Pulmonary artery endothelial cell (primary cell): Measurements from ENCODE around the gene PLAAT4. TPM values are rescaled to one million over a fixed set of nuclear protein-coding genes. Genes with fewer than 3 reads are reported as not detected.
"Not testable (repeated sequence)": the region's sequence is repeated elsewhere in the genome, so short reads cannot be mapped to it uniquely, and the experiment has no call there.

Experiments used
- DNase-seq: peaks from one replicate; pipeline ENCODE4 v3.0.0-alpha.2; 2011; ENCODE audit warnings: low read depth, low spot score
- total RNA-seq: library from RNA; depleted of rRNA; stranded (reverse); fragments of >200 nt; gene quantifications from 2 replicates; pipeline ENCODE4 v1.2.3, GENCODE V29; 2014

PLAAT4 gene
- total RNA-seq, 1 donor from 2014 or later, result 4.2 TPM

- no peak for DNase-seq
Measured at GRCh38 chr11:63537293-63538101, 889 bp downstream of the PLAAT4 start.

- DNase-seq, result not testable (repeated sequence)
Measured at GRCh38 chr11:63542506-63542905, 5.9 kb downstream of the PLAAT4 start.

- DNase-seq, result no peak
Measured at GRCh38 chr11:63543711-63544110, 7.1 kb downstream of the PLAAT4 start.

GRCh38 chr11:63547061-63547460 is 10.5 kb downstream of the PLAAT4 start:
- no peak for DNase-seq

- no peak for DNase-seq
Measured at GRCh38 chr11:63548178-63548577, 11.6 kb downstream of the PLAAT4 start.

GRCh38 chr11:63549411-63549810 is 12.8 kb downstream of the PLAAT4 start:
- DNase-seq, result no peak

GRCh38 chr11:63550156-63550700 is 13.6 kb downstream of the PLAAT4 start:
- not testable (repeated sequence) for DNase-seq

- DNase-seq, result no peak
Measured at GRCh38 chr11:63551091-63551888, 14.7 kb downstream of the PLAAT4 start.

- no peak for DNase-seq
Measured at GRCh38 chr11:63551889-63552266, 15.3 kb downstream of the PLAAT4 start.

- no peak for DNase-seq
Measured at GRCh38 chr11:63552921-63553320, 16.3 kb downstream of the PLAAT4 start.

- DNase-seq, result no peak
Measured at GRCh38 chr11:63553759-63554158, 17.2 kb downstream of the PLAAT4 start.

GRCh38 chr11:63554877-63555223 is 18.2 kb downstream of the PLAAT4 start:
- DNase-seq, result no peak

GRCh38 chr11:63556404-63557013 is 19.9 kb downstream of the PLAAT4 start:
- no peak for DNase-seq

- DNase-seq, result no peak
Measured at GRCh38 chr11:63557570-63557969, 21.0 kb downstream of the PLAAT4 start.

GRCh38 chr11:63558459-63559157 is 22.0 kb downstream of the PLAAT4 start:
- no peak for DNase-seq

GRCh38 chr11:63560506-63561180 is 24.0 kb downstream of the PLAAT4 start:
- DNase-seq, result no peak

GRCh38 chr11:63563201-63564055 is 26.8 kb downstream of the PLAAT4 start, which contains the start of gene PLAAT2:
PLAAT2 (minus strand) TSS chr11:63563379; CDS start chr11:63563324, 55 bp downstream.
- DNase-seq, result no peak

- DNase-seq, result no peak
Measured at GRCh38 chr11:63564056-63564774, 27.6 kb downstream of the PLAAT4 start.

GRCh38 chr11:63564784-63565350 is 28.3 kb downstream of the PLAAT4 start:
- DNase-seq, result no peak
